GM12892 (cell line): Measurements from ENCODE around the gene NEDD4L.

ENCODE experiments used
- POLR2A ChIP-seq: IDR thresholded peaks from 2 replicates; pipeline ENCODE4 v1.6.1; 2011; ENCODE audit warnings: low read depth, low read length, control low read depth
- POLR2AphosphoS5 ChIP-seq: IDR thresholded peaks from 2 replicates; pipeline ENCODE4 v1.6.1; 2011; ENCODE audit warnings: low read depth, low read length, control low read depth
- TAF1 ChIP-seq: IDR thresholded peaks from 2 replicates; pipeline ENCODE4 v1.6.1; 2011; ENCODE audit warnings: low read depth, mild to moderate bottlenecking, control low read depth, low read length, borderline replicate concordance

DNA sequence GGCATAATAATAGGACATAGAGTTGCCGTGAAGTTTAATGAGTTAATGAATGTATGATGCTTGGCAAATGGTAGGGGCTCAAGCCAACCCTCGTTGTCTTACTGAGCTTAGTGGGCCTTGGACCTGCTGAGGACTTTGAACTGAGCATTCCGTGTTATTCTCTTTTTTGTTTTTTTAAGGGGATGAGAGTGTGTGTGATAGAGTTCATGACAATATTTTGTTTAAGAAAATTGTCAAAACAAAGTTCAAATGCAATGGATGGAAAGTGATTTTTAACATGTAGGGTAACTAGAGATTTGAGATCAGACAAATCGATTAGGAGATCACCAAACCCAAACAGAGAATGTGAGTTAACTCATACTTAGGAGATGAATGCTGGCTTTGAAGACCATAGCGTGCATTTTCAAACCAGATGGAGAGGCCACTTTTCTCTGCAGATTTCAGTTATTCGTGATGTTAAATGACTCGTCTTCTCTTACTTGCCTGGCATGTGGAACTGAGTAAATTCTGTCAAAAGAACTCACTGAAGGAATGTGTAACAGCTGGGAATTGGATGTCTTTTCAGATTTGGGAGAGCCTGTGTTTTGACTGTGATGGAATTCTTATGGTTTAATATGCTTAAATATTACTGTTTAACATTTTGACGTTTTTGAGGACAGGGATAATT is 88.7 kb downstream of the NEDD4L start:
- TF ChIP-seq POLR2A (no peak), POLR2AphosphoS5 (no peak), TAF1 (no peak)
